GM21423 (cell line): Measurements from ENCODE around the gene SPTBN1.

Experiments used
- ATAC-seq: cut with Tn5 transposase; IDR thresholded peaks from one replicate; pipeline ENCODE4 v1.9.1; 2021; ENCODE audit warnings: mild to moderate bottlenecking, moderate library complexity; ENCODE audit not compliant: unreplicated experiment

Gene SPTBN1

DNA sequence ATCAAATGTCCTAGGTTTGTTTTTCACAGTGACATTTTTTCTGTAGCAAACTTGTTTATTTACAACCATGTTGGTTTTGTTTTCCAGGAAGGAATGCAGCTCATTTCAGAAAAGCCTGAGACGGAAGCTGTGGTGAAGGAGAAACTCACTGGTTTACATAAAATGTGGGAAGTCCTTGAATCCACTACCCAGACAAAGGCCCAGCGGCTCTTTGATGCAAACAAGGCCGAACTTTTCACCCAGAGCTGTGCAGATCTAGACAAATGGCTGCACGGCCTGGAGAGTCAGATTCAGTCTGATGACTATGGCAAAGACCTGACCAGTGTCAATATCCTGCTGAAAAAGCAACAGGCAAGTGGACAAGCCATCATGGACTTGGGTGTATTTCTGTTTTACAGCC lies 188.1 kb downstream of the SPTBN1 start:
- no peak for ATAC-seq

DNA sequence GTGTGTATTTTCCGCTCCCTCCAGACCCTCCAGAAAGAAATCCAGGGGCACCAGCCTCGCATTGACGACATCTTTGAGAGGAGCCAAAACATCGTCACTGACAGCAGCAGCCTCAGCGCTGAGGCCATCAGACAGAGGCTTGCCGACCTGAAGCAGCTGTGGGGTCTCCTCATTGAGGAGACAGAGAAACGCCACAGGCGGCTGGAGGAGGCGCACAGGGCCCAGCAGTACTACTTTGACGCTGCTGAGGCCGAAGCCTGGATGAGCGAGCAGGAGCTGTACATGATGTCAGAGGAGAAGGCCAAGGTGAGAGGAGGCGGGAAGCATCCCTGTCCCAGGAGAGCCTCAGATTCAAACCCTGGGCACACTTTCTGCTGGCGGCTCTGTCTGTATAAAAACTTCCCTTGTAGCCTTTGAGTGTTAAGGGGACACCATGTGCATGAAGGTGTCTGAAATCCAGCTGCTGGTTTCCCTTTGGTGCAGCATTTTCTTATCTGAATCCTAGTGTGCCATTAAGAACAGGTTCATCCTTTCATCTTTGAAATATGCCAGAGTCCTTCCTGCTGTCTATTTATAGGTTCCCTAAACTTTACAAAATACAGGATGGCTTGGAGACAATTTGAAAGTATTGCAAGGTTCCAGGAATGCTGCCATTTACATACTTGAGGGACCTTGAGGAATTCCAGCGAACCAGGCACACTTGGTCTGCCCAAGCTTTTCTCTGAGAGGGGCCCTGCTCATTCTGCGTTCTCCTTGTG lies 190.2 kb downstream of the SPTBN1 start:
- no peak for ATAC-seq

DNA sequence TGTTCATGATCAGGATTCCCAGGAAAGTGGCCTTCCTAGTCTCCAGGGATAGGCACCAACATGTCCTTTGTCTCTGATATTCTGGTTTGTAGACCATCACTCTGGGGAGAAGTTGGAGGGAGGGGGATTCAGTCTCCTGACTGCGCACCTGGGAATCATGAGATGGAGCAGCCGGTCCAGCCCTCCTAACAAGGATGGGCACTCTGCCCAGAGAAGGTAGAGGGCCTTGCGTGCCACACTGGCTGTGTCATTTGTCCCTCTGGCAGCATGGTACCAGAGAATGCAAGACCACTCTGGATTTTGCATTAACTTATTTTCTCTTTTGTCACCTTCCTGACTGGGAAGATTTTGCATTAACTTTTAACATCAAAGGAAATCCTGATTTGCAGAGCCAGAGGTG lies 192.1 kb downstream of the SPTBN1 start:
- no peak for ATAC-seq

DNA sequence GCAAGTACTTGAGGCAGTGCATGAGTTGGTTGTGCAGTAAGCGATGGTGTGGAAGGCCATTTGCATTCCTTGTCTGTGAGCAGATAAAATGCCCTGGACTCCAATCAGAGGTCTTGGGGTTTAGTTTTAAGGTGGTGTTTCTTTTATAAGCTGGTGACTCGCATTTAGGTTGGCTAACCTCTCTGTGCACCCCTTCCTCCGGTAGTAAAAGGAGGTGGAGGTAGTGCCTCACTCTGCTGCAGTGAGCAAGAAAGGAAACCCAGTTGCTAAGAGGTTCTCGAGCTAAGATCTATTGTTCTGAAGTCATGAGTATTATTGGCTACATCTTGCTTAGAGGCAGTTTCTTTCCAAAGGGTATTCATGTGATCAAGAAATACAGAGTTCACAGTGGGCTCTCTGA lies 193.1 kb downstream of the SPTBN1 start:
- no peak for ATAC-seq

DNA sequence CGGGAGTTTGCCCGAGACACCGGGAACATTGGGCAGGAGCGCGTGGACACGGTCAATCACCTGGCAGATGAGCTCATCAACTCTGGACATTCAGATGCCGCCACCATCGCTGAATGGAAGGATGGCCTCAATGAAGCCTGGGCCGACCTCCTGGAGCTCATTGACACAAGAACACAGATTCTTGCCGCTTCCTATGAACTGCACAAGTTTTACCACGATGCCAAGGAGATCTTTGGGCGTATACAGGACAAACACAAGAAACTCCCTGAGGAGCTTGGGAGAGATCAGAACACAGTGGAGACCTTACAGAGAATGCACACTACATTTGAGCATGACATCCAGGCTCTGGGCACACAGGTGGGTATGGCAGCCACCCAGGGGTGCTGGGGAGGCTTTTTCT lies 193.5 kb downstream of the SPTBN1 start:
- no peak for ATAC-seq

DNA sequence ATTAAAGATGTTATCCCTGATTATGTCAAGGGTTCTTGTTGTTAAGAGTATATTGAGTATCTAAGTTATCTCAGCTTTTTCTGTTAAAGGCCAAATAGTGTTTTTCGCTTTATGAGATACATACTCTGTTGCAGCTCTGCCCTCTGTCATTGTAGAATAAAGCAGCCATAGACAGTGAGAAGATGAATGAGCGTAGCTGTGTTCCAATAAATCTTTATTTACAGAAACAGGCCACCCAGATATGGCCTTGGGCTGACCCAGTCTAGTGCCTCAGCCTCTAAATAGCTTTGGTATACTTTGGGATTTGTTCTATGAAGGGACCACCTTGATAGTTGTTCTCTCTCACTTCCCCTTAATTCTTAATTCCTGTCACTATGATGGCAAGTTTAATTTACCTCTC lies 194.5 kb downstream of the SPTBN1 start:
- ATAC-seq, result no peak

DNA sequence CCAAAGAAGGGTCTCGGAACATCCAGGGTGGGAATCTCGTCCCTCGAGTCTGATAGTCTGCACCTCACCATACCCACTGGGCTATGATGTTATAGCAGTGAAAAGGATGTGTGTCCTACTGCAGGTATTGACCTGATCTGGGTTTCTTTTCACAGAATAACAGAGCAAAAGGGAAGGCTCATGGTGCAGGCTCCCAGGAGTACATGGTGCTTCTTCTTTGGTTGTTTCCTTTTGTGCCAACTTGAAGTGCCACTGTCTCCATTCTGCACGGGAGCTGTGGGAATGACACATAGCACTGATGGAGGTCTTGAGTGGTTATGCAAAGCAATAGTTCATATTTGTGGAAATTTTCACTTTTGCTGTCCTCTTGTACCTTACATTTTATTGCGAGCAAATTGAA lies 195.2 kb downstream of the SPTBN1 start:
- no peak for ATAC-seq

DNA sequence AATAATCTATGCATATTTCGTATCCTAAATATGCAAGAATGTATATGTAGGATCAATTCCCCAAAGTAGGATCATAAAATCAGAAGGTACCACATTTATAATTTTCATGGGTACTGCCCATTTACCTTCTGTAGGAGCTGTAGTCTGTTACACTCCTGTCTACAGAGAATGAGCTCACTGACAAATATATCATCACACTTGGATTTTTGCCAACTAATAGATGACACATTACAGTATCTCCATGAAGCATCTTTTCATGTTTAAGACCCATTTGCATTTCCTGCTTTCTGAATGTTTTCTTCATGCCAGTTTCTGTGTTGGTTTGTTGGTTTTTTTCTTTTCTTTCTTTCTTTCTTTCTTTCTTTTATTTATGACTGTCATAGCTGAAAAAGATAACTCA lies 196.4 kb downstream of the SPTBN1 start:
- peak; percentile 90 for ATAC-seq

DNA sequence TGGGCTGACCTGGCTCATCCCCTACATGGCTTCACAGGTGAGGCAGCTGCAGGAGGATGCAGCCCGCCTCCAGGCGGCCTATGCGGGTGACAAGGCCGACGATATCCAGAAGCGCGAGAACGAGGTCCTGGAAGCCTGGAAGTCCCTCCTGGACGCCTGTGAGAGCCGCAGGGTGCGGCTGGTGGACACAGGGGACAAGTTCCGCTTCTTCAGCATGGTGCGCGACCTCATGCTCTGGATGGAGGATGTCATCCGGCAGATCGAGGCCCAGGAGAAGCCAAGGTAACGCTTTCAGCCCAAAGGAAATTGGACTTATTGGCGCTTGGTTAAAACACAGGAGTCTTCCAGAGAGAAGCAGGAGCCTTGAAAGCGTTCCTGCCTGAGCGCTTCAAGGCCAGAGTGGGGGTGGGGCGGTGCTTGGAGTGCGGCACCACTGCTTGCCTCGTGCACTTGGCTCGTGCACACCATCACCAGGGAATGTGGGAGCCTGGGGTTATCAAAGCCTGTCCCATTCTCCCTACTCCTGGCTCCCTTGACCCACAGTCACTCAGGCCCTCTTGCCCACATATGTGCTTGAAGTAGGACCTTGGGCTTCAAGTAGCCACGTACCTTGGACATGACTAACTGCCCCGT lies 197.6 kb downstream of the SPTBN1 start:
- no peak for ATAC-seq

DNA sequence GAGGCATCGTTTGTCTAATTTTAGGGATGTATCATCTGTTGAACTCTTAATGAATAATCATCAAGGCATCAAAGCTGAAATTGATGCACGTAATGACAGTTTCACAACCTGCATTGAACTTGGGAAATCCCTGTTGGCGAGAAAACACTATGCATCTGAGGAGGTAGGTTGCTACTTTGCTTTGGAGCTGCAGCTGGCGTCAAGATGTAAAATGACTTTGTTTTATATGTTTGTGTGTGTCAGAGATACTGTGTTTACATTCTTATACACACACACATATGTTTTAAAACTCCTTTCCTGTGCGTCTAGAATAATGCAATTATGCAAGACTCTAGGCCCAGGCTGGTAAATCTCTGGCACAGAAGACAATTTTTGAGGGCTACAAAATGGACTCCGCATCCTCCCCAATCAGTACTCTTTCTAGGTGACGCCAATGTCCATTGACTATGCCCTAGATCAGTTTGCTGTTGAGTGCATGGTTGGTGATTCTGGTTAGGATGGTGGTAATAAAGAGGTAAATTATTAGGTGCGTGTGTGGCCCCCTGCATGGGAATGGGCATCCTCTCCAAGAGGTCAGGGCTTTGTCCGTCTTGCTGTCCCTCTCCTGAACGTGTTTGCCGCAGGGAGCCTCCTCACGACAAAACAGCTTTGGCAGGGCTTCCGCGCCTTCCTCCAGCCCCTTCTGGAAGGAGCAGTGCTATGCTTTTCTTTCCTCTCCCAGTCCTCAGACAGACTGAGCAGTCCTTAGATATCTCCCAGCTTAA lies 199.1 kb downstream of the SPTBN1 start:
- no peak for ATAC-seq

DNA sequence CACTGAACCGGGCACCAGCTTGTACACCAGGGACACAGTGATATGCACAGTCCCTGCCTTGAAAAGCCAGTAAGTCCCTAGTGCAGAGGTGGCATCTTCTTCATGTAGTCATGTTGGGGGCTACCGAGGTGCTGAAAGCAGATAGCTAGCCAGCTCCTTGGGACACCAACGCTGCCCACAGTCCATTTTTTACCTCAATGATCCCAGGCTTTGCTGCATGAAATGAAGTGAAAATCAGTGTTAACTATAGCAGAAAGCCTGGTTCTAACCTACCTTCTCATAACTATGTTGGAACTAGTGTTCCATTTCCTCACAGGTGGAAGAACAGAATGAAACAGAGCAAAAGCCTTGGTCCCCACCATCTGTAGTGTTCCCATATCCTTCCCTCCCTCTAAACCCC lies 200.7 kb downstream of the SPTBN1 start:
- ATAC-seq, result no peak

DNA sequence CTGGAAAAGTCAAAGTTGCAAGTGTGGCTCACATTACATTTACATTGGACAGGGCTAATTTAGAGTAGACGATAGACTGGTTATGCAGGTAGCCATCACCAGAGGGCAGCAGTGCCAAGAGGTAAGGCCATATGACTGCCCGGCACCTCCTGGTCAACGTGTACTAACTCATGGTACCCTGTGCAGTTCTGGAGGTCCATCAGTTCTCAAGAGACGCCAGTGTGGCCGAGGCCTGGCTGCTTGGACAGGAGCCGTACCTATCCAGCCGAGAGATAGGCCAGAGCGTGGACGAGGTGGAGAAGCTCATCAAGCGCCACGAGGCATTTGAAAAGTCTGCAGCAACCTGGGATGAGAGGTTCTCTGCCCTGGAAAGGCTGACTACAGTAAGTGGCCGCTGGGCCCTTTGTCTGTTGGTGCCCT lies 201.5 kb downstream of the SPTBN1 start:
- ATAC-seq, result no peak

DNA sequence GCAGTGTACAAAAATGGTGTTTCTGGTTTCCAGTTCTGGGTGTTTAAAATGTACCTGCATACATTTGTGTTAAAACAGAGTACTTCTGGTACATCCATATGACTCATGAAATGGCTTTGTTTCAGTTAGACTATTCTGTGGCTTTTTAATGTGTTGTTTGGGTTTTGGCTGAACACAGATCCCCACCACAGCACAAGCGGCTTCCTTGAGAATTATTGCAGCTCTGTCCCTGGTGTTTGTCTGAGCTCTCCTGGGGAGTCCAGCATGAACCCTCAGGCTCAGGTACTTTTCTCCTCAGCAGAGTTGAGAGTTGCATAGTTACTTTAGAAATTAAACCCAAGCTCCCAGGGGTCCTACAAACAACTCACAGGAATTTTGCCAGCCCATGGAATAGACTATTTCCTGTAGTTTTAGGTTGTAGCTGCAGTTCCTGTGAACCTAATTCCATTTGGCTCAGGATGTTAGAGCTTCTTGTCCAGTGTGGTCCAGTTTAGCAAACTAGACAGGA lies 202.5 kb downstream of the SPTBN1 start:
- ATAC-seq, result no peak

DNA sequence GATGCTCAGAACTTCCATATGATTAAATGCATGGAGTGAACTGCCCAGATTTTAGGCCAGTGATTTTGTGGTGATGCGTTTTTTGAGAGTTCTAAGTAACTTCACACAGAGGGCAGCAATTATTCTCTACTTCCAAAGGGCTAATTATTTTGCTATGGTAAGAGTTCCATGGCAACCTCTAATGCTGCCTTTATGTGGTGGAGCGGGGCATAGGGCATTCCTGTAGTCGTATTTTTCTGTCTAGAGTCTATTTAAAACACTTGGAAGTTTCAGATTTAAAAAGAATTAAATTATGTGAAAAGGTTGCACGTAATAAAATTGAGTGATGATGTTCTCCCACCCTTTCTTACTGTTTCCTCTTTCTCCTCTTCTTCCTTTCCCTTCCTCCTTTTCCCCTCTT lies 203.4 kb downstream of the SPTBN1 start:
- no peak for ATAC-seq

DNA sequence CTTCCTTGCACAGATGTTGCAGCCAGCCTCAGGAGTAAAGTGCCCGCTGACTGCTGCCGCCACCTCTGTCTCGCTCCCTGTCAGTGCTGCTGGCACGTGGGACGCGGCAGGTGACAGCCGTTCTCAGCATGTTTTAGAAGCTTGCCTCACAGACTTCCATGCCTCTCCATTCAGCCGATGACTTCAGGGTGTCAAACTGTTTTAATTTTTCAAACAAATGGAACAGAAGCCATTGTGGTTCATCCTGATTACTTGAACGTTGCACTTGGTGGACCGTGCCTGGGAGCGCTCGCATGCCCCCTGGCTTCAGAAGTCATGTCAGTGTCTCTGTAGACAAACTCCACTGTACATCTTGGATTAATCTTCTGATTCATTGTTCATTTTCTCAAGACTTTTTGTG lies 204.6 kb downstream of the SPTBN1 start:
- ATAC-seq, result no peak

DNA sequence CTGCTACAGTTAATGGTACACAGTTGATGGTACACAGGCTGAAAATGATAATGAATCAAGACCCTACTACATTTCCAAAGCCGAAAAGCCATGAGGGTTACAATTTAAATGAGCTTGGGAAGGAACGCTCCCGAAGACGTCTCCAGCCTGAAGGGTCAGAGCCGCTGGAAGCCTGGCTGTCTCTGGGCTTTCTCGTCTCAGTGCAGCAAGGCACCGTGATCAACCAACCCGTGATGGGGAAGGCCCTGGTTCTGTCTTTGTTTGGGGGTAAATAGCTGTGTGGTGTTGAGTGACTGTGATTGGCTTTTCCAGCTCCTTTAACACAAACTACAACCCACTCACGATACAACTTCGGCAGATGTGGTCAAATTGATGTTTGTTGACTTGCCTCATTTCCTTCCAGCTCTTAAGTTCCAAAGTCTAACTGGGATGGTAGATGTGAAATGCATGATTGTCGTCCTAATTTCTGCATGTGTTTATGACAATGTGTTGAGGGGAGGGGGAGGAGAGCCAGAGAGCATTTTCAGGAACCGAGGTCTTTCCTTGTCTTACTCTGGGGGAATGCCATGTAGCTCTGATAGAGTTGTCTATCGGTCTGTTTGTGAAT lies 207.4 kb downstream of the SPTBN1 start:
- no peak for ATAC-seq

DNA sequence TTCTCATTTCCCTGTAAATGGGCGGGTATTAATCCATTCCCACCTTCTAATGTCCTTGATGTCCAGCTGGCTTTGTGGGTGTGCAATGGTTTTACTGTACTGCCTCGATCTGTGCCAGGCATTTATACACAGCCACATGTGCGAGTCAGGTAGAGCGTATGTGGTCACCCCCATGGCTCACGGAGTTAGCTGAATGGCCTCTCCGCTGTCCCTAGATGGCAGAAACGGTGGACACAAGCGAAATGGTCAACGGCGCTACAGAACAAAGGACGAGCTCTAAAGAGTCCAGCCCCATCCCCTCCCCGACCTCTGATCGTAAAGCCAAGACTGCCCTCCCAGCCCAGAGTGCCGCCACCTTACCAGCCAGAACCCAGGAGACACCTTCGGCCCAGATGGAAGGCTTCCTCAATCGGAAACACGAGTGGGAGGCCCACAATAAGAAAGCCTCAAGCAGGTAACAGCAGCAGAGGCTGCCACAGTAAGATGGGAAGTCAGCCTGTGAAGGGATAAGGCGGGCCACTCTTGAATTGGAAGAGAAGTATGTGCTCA lies 208.2 kb downstream of the SPTBN1 start:
- ATAC-seq, result no peak

DNA sequence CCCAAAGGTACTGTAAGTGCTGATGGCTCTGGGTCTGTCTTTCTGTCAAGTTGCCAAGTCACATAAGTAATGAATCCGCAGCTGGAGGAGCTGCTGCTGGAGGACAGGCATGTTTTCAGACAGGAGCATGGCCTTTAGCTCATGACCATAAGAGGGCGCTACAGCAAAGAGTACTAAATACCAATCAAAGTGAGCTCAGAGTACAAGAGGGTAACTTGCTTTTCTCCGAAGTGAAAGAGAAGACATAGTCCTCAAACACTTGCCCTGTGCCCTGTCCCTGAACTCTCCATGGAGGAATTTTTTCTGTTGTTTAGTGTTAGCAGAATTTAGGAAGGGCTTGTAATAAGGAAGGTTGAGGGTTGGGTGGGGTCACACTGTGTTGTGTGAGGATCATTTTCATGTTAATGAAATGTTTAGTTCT lies 209.3 kb downstream of the SPTBN1 start:
- no peak for ATAC-seq

DNA sequence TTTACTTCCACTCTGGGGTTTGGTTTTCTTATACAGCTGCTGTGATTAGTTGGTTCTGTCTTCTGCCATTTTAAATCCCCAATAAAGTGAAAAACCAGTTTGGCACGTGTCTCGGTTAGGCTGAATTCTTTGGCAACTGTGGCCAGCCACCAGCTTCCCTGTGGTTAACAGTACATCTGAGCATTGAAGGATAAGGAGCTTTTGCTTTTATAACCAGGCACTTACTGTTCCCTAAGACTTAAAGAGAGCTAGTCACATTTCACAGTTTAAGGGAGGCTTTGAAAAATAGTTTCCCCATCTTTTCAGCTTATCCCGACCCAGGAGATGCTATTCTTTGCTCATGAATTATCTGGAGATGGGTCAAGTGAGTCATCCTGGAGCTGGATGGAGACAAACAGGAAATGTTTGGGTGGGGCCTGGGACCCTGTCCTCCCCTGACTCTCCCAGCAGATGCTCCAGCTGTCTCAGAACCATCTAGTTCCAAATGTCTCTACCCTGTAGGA lies 210.1 kb downstream of the SPTBN1 start:
- ATAC-seq, result no peak

DNA sequence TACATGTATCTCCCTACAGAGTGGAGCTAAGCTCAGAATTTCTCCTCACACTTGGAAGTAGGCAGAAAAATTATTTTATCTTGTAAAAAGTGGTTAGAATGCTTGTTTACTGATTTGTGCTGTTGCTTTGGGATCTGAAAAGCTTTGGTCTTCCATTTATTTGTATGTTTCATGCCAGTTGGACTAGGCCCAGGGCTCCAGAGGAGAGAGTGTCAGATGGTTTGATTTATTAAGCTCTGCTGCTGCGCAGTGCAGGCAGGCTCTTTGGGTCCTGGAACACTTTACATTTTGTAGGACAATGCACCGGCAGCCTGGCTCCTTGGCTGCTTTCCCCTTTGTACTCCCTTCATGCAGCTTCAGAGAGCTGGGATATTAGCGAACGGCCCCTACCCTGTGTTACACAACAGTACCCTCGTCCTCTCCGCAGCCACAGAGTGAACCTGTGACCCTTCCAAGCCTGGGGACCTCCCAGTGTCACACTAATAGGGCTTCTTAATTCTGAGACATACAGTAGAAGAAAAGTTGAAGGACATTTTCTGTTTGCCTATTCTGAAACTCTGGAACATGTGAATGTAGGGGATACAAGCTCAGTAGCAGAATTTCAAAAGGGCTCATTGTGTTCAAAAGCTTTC lies 210.6 kb downstream of the SPTBN1 start:
- no peak for ATAC-seq
